ENCODE data around the gene BCKDK.

BCKDK gene

DNA sequence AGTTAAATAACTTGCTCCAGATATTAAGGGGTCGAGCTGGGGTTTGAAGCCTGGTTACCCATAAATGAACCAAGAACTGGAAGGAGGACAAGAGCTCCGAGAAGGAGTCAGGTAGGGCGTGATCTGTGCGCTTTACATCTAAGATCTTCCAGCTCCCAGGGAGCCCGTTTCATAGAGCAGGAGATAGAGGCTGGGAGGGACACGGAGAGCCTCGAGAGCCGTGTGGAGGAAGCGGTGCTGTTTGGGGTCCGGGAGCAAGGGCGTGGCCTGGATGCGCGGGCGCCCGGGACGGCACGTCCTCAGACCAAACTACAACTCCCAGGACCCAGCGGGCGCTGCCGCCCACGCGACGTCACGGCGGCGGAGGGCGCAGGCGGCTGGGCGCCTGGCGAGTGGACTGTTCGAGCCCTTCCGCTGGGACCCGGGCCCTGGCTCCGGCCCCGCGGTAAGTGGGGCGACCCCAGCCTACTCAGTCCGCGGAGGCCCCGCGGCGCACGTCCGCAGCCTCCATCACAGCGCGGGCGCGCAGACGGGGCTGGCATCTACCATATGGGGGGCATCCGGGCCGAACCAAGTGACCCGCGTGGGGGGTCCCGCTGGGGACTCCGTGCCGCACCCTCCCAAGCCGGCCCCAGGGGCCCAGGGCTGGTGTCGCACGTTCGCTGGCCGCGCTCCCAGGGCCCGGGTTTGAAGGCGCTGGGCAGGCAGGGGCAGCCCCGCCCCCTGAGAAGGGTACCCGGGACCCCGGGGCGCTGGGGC is at the start of gene BCKDK:
BCKDK (plus strand) TSS at position 352 of the 759 bp plus-strand sequence. CDS start 838 bp downstream, outside the sequence.
- TF ChIP-seq, protein P1, sequence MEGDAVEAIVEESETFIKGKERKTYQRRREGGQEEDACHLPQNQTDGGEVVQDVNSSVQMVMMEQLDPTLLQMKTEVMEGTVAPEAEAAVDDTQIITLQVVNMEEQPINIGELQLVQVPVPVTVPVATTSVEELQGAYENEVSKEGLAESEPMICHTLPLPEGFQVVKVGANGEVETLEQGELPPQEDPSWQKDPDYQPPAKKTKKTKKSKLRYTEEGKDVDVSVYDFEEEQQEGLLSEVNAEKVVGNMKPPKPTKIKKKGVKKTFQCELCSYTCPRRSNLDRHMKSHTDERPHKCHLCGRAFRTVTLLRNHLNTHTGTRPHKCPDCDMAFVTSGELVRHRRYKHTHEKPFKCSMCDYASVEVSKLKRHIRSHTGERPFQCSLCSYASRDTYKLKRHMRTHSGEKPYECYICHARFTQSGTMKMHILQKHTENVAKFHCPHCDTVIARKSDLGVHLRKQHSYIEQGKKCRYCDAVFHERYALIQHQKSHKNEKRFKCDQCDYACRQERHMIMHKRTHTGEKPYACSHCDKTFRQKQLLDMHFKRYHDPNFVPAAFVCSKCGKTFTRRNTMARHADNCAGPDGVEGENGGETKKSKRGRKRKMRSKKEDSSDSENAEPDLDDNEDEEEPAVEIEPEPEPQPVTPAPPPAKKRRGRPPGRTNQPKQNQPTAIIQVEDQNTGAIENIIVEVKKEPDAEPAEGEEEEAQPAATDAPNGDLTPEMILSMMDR (IDR thresholded peaks at IDR 0.05; ENCODE audit: insufficient read depth, low read depth, low read length, missing control alignments) = no peak
- peak within 1 kb of the TSS; percentile 96 for H3K4me3 ChIP-seq (ENCODE audit: low read depth, low read length)
- DNase-seq (ENCODE audit: low read depth) = peak; percentile 88

DNA sequence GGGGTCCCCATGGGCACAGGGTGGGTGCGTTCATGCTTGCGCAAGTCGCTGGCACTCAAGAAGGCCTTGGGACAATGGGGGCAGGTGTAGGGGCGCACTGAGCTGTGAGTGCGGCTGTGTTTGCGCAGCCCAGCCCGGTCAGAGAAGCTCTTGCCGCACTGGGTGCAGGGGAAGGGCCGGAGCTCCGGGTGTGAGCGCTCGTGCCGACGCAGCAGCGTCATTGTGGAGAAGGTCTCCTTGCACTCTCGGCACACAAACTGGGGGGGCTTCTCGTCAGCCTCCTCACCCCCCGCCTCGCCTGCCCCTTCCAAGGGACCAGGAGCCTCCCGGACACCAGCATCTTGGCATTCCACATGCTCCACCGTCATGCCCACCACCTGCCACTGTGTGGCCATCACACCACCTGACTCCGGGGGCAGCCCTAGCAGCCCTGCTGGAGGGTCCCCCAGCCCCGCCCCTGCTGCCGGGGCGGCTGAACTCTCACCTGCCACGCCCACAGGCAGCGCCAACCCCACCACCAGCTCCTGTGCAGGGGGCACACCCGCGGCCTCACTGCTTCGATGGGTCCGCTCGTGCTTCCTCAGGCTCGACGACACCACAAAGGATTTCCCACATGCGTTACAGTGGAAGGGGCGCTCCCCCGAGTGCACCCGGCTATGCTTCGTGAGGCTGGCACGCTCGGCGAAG is 46.9 kb upstream of the BCKDK start:
- no peak for DNase-seq (ENCODE audit: low read depth)
- H3K4me3 ChIP-seq (ENCODE audit: low read depth, low read length) = no peak overlapping the region
- TF ChIP-seq, protein P1 (IDR thresholded peaks at IDR 0.05; ENCODE audit: insufficient read depth, low read depth, low read length, missing control alignments) = no peak

DNA sequence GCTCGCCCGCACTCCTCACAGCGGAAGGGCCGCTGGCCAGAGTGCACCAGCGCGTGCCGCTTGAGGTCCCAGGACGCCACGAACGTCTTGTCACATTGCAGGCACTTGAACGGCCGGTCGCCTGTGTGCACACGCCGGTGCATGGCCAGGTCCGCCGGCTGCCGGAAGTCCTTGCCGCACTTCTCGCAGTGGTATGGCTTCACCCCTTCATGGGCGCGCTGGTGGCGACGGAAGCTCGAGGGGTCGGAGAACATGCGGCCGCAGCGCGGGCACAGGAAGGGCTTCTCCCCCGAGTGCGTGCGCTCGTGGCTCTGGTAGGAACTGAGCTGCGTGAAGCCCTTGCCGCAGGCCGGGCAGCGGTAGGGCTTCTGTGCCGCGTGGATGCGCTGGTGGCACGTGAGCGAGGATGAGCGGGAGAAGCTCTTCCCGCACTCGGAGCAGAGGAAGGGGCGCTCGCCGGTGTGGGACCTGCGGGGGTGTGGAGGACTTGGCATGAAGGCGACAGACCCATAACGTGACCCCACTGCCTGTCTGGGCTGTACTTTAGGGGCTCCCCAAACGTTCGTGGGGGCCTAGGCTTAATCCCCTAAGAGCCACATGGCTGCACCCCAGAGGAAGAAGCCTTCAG is 46.3 kb upstream of the BCKDK start:
- no peak for DNase-seq (ENCODE audit: low read depth)
- TF ChIP-seq, protein P1 (IDR thresholded peaks at IDR 0.05; ENCODE audit: insufficient read depth, low read depth, low read length, missing control alignments) = no peak
- no peak overlapping the region for H3K4me3 ChIP-seq (ENCODE audit: low read depth, low read length)

DNA sequence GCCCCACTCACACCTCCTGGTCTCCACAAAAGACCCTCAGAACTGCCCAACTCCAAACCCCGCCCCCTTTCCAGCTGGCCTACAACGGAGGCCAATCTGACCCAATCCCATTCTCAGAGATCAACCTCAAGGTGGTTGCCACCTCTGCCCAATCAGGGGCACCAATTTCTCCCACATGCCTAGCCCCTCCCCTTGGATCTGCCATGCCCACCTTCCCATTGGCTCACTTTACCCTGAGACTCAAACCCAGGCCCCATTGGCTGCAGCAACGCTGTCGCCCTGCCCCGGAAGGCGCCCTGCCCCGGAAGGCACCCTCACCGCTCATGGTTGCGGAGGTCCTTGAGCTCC is 44.7 kb upstream of the BCKDK start:
- no peak overlapping the region for H3K4me3 ChIP-seq (ENCODE audit: low read depth, low read length)
- TF ChIP-seq, protein P1 (IDR thresholded peaks at IDR 0.05; ENCODE audit: insufficient read depth, low read depth, low read length, missing control alignments) = no peak
- no peak for DNase-seq (ENCODE audit: low read depth)

DNA sequence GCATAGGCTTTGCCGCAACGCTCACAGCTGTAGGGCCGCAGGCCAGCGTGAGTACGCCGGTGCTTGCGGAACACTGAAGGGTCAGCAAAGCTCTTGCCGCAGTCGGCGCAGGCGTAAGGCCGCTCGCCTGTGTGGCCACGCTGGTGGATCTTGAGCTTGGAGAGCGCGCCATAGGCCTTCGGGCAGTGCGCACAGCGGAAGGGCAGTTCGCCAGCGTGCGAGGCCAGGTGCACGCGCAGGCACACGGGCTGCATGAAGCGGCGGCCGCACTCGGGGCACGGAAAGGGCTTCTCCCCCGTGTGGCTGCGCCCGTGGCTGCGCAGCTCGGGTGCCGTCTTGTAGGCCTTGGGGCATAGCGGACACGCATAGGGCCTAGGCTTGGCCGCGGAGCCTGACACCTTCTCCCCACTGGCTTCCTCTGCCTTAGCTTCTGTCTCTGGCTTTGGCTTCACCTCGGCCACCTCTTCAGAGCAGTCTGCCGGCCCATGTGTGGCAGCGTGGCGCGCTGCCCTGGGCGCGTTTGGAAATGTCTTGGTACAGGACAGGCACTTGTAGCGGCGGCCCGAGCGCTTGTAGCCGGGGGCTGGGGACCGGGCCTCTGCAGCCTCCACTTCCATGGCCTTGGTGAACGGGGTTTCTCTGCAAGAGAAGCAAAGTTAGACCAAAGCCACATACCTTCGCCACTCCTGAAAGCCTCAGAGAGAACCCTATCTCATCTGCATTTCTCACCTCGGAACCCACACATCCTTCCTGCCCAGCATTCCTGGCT is 44.2 kb upstream of the BCKDK start:
- no peak overlapping the region for H3K4me3 ChIP-seq (ENCODE audit: low read depth, low read length)
- DNase-seq (ENCODE audit: low read depth) = no peak
- TF ChIP-seq, protein P1 (IDR thresholded peaks at IDR 0.05; ENCODE audit: insufficient read depth, low read depth, low read length, missing control alignments) = no peak

DNA sequence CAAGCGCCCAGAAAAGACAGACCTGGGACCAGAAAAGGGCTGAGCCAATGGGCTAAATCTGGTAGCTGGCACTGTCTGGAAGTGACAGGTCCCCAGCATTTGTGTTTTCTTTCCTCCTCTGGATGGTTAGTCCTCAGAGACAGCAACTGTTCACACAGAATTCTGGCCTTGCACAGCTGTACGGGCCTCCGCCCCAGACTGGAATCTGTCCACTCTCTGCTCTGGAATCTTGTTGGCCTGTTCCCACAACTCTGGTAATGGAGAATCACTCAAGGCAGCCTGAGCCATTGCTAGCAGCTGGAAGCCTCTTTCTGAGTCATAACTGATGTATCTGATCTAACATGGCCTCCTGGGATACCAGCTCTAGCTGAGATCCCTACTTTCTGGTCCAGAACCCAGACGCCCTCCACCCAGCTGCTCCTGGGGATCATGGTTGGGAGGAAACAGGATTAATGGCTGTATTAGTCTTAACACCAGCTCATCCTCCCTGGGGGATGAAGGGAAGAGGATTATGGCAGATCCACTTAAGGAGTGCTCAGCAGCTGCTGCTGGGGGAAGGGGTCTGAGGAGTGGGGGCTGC is 43.2 kb upstream of the BCKDK start:
- TF ChIP-seq, protein P1 (IDR thresholded peaks at IDR 0.05; ENCODE audit: insufficient read depth, low read depth, low read length, missing control alignments) = no peak
- no peak overlapping the region for H3K4me3 ChIP-seq (ENCODE audit: low read depth, low read length)
- DNase-seq (ENCODE audit: low read depth) = no peak

Measured in GM12865 (cell line).